Prostate gland (tissue), 2 donors: ENCODE data around the gene ATP6V0D1. TPM values are rescaled to one million over a fixed set of nuclear protein-coding genes. Genes with fewer than 3 reads are reported as not detected.

Source experiments
- DNase-seq: peaks from one replicate; pipeline ENCODE4 v3.0.0-alpha.2; 2019; ENCODE audit warnings: low spot score
- H3K27ac ChIP-seq, 2 donors: fragments of 200-600 bp; sonication (generic); 2 replicates each; pipeline ENCODE4 v1.5.1; 2017 to 2019
- H3K27me3 ChIP-seq: fragments of 200-600 bp; sonication (generic); replicated peaks from 2 replicates; pipeline ENCODE4 v1.5.1; 2019; ENCODE audit not compliant: insufficient read depth
- H3K36me3 ChIP-seq, 2 donors: fragments of 200-600 bp; sonication (generic); 1 replicate in 1 of 2; 2 replicates in 1 of 2; pipeline versions ENCODE4 v1.5.1 to v1.8.1; 2017 to 2019
- H3K4me1 ChIP-seq: fragments of 200-600 bp; sonication (generic); replicated peaks from 2 replicates; pipeline ENCODE4 v1.5.1; 2019
- H3K4me3 ChIP-seq, 2 donors: fragments of 200-600 bp; sonication (generic); 2 replicates each; pipeline ENCODE4 v1.5.1; 2017 to 2019
- H3K9me3 ChIP-seq: fragments of 200-600 bp; sonication (generic); 2 replicates; pipeline ENCODE4 v1.5.1; 2017
- POLR2A ChIP-seq: fragments of 450-650 bp; IDR thresholded peaks from one replicate; pipeline ENCODE4 v1.6.1; 2016; ENCODE audit warnings: antibody characterized with exemption, mild to moderate bottlenecking
- POLR2AphosphoS5 ChIP-seq: sonication (generic); formaldehyde crosslinking; IDR thresholded peaks from one replicate; pipeline ENCODE4 v1.6.1; 2017; ENCODE audit warnings: antibody characterized with exemption
- WGBS: methylation state at CpG from one replicate; pipeline ENCODE4 v1.1.5; 2018; 5-methylcytosine and 5-hydroxymethylcytosine counted together
- intact Hi-C: fragments of 100-400 bp; cut with DNase I; formaldehyde crosslinking; loops from one replicate; pipeline ENCODE4 v1.14.2; 2022
- small RNA-seq, 2 donors: library from RNA; depleted of rRNA; stranded (forward); fragments of <200 nt; gene quantifications; one replicate each; pipeline ENCODE3, GENCODE V24; 2016
- total RNA-seq, 2 donors: library from RNA; depleted of rRNA; stranded (reverse); fragments of >200 nt; gene quantifications; one replicate each; pipeline ENCODE4 v1.1.0, GENCODE V29; 2016
- TF ChIP-seq, protein P1 (sequence below), 4 experiments: fragments of 200-600 bp in 2 of 4; fragments of 450-650 bp in 2 of 4; sonication (generic) in 2 of 4; IDR thresholded peaks; 1 replicate in 3 of 4; 2 replicates in 1 of 4; pipeline ENCODE4 v1.5.1; 2016 to 2019; ENCODE audit warnings: antibody characterized with exemption in 4 of 4, mild to moderate bottlenecking in 2 of 4, moderate library complexity in 2 of 4

ATP6V0D1 gene
- total RNA-seq, 2 donors from 2014 or later: 98.3 to 138 TPM

DNA sequence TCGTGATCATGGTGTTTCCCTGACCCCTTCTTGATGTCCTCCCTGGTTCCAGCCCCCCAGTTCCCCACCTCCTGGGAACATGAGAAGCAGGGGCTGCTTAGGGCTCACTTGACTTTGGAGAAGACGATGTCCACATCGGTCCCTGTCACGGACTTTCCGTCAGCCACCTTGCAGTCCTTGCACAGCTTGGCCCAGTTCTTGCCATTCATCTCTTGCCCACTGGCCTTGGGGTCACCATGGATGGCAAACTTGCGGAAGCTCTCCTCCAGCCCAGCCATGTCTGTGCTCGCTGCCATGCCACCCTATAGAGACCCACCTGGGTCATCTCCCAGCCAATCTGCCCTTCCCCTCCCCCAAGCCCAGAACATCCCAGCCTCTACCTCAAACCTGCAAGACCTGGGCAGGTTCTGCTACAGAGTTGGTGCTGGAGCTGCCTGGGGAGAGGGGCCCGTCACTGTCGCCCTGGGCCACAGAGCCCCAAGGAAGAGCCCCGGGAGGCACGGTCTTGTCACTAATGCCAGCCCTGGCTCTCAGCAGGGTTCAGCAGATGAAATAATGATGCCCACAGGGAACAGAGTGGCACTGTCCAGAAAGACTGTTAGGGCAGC, 90.0 kb downstream of the ATP6V0D1 start:
- WGBS: 89% methylated on average over 11 of the region's 11 CpGs
- Histone ChIP-seq H3K27ac (no peak overlapping the region), H3K4me1 (peaks cover 6% of the 10 kb centered on the region), H3K9me3 (no peaks in the 10 kb centered on the region), H3K27me3 (no peaks in the 10 kb centered on the region), H3K4me3 (no peak overlapping the region), H3K36me3 (no peaks in the 10 kb centered on the region)
- intact Hi-C loops: loop anchor here (10.0 kb wide), 1 partner anchor 106 kb away; no protein-coding TSS in a partner anchor
- DNase-seq: no peak
- TF ChIP-seq POLR2AphosphoS5: no peak
- TF ChIP-seq, protein P1, sequence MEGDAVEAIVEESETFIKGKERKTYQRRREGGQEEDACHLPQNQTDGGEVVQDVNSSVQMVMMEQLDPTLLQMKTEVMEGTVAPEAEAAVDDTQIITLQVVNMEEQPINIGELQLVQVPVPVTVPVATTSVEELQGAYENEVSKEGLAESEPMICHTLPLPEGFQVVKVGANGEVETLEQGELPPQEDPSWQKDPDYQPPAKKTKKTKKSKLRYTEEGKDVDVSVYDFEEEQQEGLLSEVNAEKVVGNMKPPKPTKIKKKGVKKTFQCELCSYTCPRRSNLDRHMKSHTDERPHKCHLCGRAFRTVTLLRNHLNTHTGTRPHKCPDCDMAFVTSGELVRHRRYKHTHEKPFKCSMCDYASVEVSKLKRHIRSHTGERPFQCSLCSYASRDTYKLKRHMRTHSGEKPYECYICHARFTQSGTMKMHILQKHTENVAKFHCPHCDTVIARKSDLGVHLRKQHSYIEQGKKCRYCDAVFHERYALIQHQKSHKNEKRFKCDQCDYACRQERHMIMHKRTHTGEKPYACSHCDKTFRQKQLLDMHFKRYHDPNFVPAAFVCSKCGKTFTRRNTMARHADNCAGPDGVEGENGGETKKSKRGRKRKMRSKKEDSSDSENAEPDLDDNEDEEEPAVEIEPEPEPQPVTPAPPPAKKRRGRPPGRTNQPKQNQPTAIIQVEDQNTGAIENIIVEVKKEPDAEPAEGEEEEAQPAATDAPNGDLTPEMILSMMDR (IDR thresholded peaks at IDR 0.05): no peak
- TF ChIP-seq POLR2A: no peak

DNA sequence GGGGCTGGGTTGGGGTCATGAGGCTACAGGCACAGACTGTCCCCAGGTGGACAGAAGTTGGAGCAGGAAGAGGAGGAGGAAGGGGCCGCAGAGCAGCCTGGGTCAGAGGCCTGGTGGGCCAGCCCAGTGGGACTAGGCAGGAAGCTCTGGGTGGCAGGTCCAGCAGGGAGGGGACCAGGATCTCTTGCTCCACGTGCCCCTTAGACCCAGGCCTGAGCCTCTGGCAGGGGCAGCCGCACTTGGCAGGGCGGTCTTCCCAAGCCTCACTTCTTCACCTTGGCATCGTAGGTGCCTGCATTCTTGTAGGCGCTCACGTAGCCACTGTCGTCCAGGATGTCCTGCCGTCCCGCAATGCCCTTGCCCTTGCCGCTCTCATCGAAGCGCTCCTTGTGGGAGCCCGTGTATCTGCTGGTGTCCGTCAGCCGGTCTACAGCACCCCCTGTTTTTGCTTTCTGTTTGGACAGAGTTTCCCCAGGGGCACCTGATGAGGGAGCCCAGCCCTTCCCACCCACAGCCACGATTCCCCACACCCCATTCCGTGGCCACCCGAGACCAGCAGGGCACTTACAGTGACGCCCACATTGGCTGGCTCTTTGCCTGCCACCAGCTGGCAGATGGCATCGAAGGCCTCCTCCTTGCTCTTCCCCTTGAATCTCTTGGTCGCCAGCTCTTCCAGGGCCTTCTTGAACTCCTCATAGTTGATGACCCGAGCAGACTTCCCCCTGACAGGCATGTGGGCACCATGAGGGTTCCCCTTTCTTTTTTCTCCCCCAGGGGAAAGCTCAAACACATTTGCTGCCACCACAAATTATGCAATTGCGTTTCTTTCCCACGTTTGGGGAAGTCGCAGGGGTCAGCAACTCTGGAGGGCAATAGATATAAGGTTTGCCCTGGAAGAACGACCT, 90.8 kb downstream of the ATP6V0D1 start:
- no peak overlapping the region for H3K4me3 ChIP-seq
- peaks cover 5% of the 10 kb centered on the region for H3K4me1 ChIP-seq
- DNase-seq: no peak
- no peaks in the 10 kb centered on the region for H3K36me3 ChIP-seq
- intact Hi-C loops: loop anchor here (10.0 kb wide), 1 partner anchor 105 kb away; no protein-coding TSS in a partner anchor
- 84% methylated on average over 26 of the region's 27 CpGs for WGBS
- no peaks in the 10 kb centered on the region for H3K27me3 ChIP-seq
- TF ChIP-seq POLR2AphosphoS5 (no peak), POLR2A (no peak)
- TF ChIP-seq, protein P1 (IDR thresholded peaks at IDR 0.05): no peak
- no peaks in the 10 kb centered on the region for H3K9me3 ChIP-seq
- no peak overlapping the region for H3K27ac ChIP-seq

DNA sequence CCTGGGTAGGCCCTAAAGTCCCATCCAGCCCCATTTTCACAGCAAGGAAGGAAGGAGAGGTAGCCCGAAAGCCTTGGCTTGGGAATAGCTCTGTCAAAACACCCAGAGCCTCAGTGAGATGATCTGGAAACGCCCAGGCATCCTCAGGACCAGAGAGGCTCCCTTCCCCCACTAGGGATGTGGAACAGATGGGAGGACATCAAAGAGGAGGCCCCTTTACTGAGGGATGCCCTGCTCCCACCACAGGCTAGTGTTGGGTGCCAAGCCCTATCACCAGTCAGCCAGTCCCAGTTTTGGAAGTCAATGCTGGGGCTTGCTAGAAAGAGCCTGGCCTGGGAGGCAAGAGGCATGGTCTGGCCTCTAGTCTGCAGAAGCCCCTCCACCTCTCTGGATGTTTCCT, 92.4 kb downstream of the ATP6V0D1 start:
- 97% methylated on average over 2 of the region's 2 CpGs for WGBS
- Histone ChIP-seq H3K4me3 (no peak overlapping the region), H3K4me1 (peaks cover under 1% of the 10 kb centered on the region), H3K36me3 (no peaks in the 10 kb centered on the region), H3K27ac (no peak overlapping the region), H3K9me3 (no peaks in the 10 kb centered on the region), H3K27me3 (no peaks in the 10 kb centered on the region)
- TF ChIP-seq POLR2A: no peak
- TF ChIP-seq POLR2AphosphoS5: no peak
- TF ChIP-seq, protein P1 (IDR thresholded peaks at IDR 0.05): no peak
- intact Hi-C loops: no loop called here
- no peak for DNase-seq

DNA sequence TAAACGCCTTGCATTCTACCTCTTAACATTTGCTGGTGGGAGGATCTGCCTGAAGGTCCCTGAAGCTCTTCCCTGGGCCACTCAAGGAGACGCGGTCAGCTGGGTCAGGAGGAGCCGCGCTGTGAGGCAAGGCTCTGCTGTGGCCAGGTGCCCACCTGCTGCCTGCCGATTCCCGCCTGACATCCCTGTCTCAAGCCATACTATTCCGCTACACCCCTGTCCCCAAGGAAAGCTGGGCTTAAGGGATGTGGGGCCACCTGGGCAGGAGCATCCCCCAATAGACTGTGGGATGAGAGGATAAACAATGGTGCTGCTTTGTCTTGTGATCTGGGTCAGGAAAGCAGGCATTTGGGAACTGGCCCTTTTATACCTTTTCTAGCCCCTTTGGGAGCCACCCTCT, 92.8 kb downstream of the ATP6V0D1 start:
- Histone ChIP-seq H3K9me3 (no peaks in the 10 kb centered on the region), H3K27ac (no peak overlapping the region), H3K36me3 (no peaks in the 10 kb centered on the region), H3K4me1 (no peaks in the 10 kb centered on the region), H3K27me3 (no peaks in the 10 kb centered on the region), H3K4me3 (no peak overlapping the region)
- intact Hi-C loops: no loop called here
- no peak for DNase-seq
- WGBS: 88% methylated on average over 8 of the region's 8 CpGs
- TF ChIP-seq, protein P1 (IDR thresholded peaks at IDR 0.05): no peak
- TF ChIP-seq POLR2A (no peak), POLR2AphosphoS5 (no peak)

Small RNA genes lying within 50 kb of the gene (small RNA-seq; reads per million reads assigned to genes)
- 0 reads per million in 2 donors for gene RNU1-123P

Other genes with a start within 250 kb of the ATP6V0D1 start
- gene FHOD1, start 233.7 kb downstream of the ATP6V0D1 start, total RNA-seq: 10 to 100 TPM; 11.2 to 46.1 TPM
- 1 to 10 TPM in 1 of 2 donors, under 1 TPM in 1; 0.27 to 2.6 TPM for gene SLC9A5, start 232.2 kb downstream of the ATP6V0D1 start, total RNA-seq
- 10 to 100 TPM in 1 of 2 donors, 1 to 10 TPM in 1; 7.7 to 57.8 TPM for gene PLEKHG4, start 201.6 kb downstream of the ATP6V0D1 start, total RNA-seq
- gene KCTD19, start 154.4 kb downstream of the ATP6V0D1 start, total RNA-seq: 1 to 10 TPM in 1 of 2 donors, not detected in 1; 7.0 TPM
- 1 to 10 TPM in 1 of 2 donors, not detected in 1; 4.6 TPM for gene LRRC36, start 154.3 kb downstream of the ATP6V0D1 start, total RNA-seq
- 1 to 10 TPM; 3.4 to 10.0 TPM for gene TPPP3, start 87.7 kb downstream of the ATP6V0D1 start, total RNA-seq
- gene ZDHHC1, start 64.7 kb downstream of the ATP6V0D1 start, total RNA-seq: 10 to 100 TPM; 20.3 to 69.8 TPM
- 10 to 100 TPM; 11.4 to 35.6 TPM for gene HSD11B2, start 50.0 kb downstream of the ATP6V0D1 start, total RNA-seq
- gene AGRP, start 2.4 kb upstream of the ATP6V0D1 start, total RNA-seq: 1 to 10 TPM in 1 of 2 donors, not detected in 1; 1.5 TPM
- 100 to 1,000 TPM in 1 of 2 donors, 10 to 100 TPM in 1; 32.5 to 121 TPM for gene RIPOR1, start 47.7 kb upstream of the ATP6V0D1 start, total RNA-seq
- 10 to 100 TPM; 39.9 to 48.9 TPM for gene CTCF, start 81.4 kb upstream of the ATP6V0D1 start, total RNA-seq
- 1 to 10 TPM; 4.8 to 5.1 TPM for gene CARMIL2, start 164.0 kb upstream of the ATP6V0D1 start, total RNA-seq
- 10 to 100 TPM; 17.1 to 45.4 TPM for gene ACD, start 179.1 kb upstream of the ATP6V0D1 start, total RNA-seq
- gene PARD6A, start 179.8 kb upstream of the ATP6V0D1 start, total RNA-seq: 10 to 100 TPM in 1 of 2 donors, 1 to 10 TPM in 1; 3.4 to 13.7 TPM
- 10 to 100 TPM; 20.6 to 29.1 TPM for gene ENKD1, start 185.6 kb upstream of the ATP6V0D1 start, total RNA-seq
- gene C16orf86, start 185.7 kb upstream of the ATP6V0D1 start, total RNA-seq: 10 to 100 TPM in 1 of 2 donors, 1 to 10 TPM in 1; 10.0 to 18.3 TPM
- gene GFOD2, start 238.2 kb upstream of the ATP6V0D1 start, total RNA-seq: 10 to 100 TPM; 16.0 to 27.4 TPM